Thyroid gland (tissue), 4 donors: Measurements from ENCODE around the gene GALM. TPM values are rescaled to one million over a fixed set of nuclear protein-coding genes. Genes with fewer than 3 reads are reported as not detected.

ENCODE experiments used
- DNase-seq, 2 donors: peaks; one replicate each; pipeline ENCODE4 v3.0.0-alpha.2; 2019
- H3K27ac ChIP-seq, 3 donors: fragments of 200-600 bp; sonication (generic); 1 replicate in 2 of 3; 2 replicates in 1 of 3; pipeline ENCODE4 v1.5.1; 2016 to 2019; ENCODE audit warnings: mild to moderate bottlenecking in 1 of 3, moderate library complexity in 1 of 3
- H3K27me3 ChIP-seq: fragments of 200-600 bp; sonication (generic); one replicate; pipeline ENCODE4 v1.5.1; 2019
- H3K36me3 ChIP-seq, 2 donors: fragments of 200-600 bp; sonication (generic); one replicate each; pipeline ENCODE4 v1.5.1; 2016 to 2019
- H3K4me1 ChIP-seq, 2 donors: fragments of 200-600 bp; sonication (generic); one replicate each; pipeline ENCODE4 v1.5.1; 2017 to 2019
- H3K4me3 ChIP-seq, 3 donors: fragments of 200-600 bp; sonication (generic); replicated peaks in 1 of 3; 1 replicate in 2 of 3; 2 replicates in 1 of 3; pipeline ENCODE4 v1.5.1; 2016; ENCODE audit warnings: mild to moderate bottlenecking in 1 of 3
- H3K9me3 ChIP-seq: fragments of 200-600 bp; sonication (generic); one replicate; pipeline ENCODE4 v1.5.1; 2017
- CTCF ChIP-seq, 6 experiments: fragments of 200-600 bp in 3 of 6; fragments of 450-650 bp in 3 of 6; sonication (generic) in 3 of 6; IDR thresholded peaks; one replicate each; pipeline ENCODE4 v1.5.1; 2016 to 2019; ENCODE audit warnings: antibody characterized with exemption in 6 of 6, mild to moderate bottlenecking in 2 of 6, inconsistent platforms in 1 of 6, moderate library complexity in 1 of 6
- POLR2A ChIP-seq, 2 donors: fragments of 450-650 bp; IDR thresholded peaks; one replicate each; pipeline ENCODE4 v1.6.1; 2017; ENCODE audit warnings: antibody characterized with exemption in 2 of 2, mild to moderate bottlenecking in 2 of 2, moderate library complexity in 1 of 2
- WGBS, 2 donors: methylation state at CpG; one replicate each; pipeline ENCODE4 v1.1.5; 2017; 5-methylcytosine and 5-hydroxymethylcytosine counted together
- intact Hi-C: fragments of 100-400 bp; cut with DNase I; formaldehyde crosslinking; loops from one replicate; pipeline ENCODE4 v1.15.1; 2023
- total RNA-seq, 4 donors: library from RNA; depleted of rRNA; stranded (reverse); fragments of >200 nt; gene quantifications; one replicate each; pipeline ENCODE4 v1.2.3, GENCODE V29; 2016

Gene GALM
- total RNA-seq, 4 donors from 2014 or later: 13.1 to 32.9 (median 25.8) TPM

- H3K9me3 ChIP-seq: no peaks in the 10 kb centered on the region
- WGBS, 2 donors: 88 to 89% methylated on average over 4 of the region's 4 CpGs
- H3K27me3 ChIP-seq: no peaks in the 10 kb centered on the region
- peak overlapping the region in 1 of 3 donors; percentile 97 for H3K27ac ChIP-seq
- DNase-seq: no peak
- peaks cover 46% of the 10 kb centered on the region in 2 donors for H3K4me1 ChIP-seq
- H3K36me3 ChIP-seq: no peaks in the 10 kb centered on the region
- TF ChIP-seq POLR2A (IDR thresholded peaks at IDR 0.05) (no peak), CTCF (IDR thresholded peaks at IDR 0.05) (no peak)
- intact Hi-C loops: no loop called here
- no peak overlapping the region for H3K4me3 ChIP-seq
Measured at GRCh38 chr2:38718601-38719000, 52.7 kb downstream of the GALM start.

- Histone ChIP-seq H3K27ac (peak overlapping the region; percentile 87 to 97 (median 91)), H3K4me1 (peaks cover 41 to 46% of the 10 kb centered on the region in 2 donors), H3K27me3 (no peaks in the 10 kb centered on the region), H3K36me3 (no peaks in the 10 kb centered on the region), H3K4me3 (no peak overlapping the region), H3K9me3 (no peaks in the 10 kb centered on the region)
- 88% methylated on average over 12 of the region's 12 CpGs for WGBS, 2 donors
- no peak for TF ChIP-seq POLR2A (IDR thresholded peaks at IDR 0.05)
- TF ChIP-seq CTCF (IDR thresholded peaks at IDR 0.05): no peak
- DNase-seq: no peak
- intact Hi-C loops: no loop called here
Measured at GRCh38 chr2:38719706-38720105, 53.8 kb downstream of the GALM start.

- Histone ChIP-seq H3K4me1 (peaks cover 40 to 46% of the 10 kb centered on the region in 2 donors), H3K4me3 (no peak overlapping the region), H3K9me3 (no peaks in the 10 kb centered on the region), H3K27me3 (no peaks in the 10 kb centered on the region), H3K36me3 (no peaks in the 10 kb centered on the region), H3K27ac (peak overlapping the region; percentile 87 to 97 (median 91))
- intact Hi-C loops: no loop called here
- peak in 1 of 2 donors; percentile 13 for TF ChIP-seq POLR2A (IDR thresholded peaks at IDR 0.05)
- no peak for TF ChIP-seq CTCF (IDR thresholded peaks at IDR 0.05)
- 20 to 29% methylated on average over 4 of the region's 4 CpGs for WGBS, 2 donors
- peak; percentile 95 to 97 for DNase-seq
Measured at GRCh38 chr2:38720613-38721241, 54.8 kb downstream of the GALM start.

GRCh38 chr2:38722271-38723061 is 56.6 kb downstream of the GALM start:
- WGBS, 2 donors: 73 to 78% methylated on average over 9 of the region's 9 CpGs
- intact Hi-C loops: no loop called here
- Histone ChIP-seq H3K9me3 (no peaks in the 10 kb centered on the region), H3K27me3 (no peaks in the 10 kb centered on the region), H3K27ac (peak overlapping the region; percentile 41 to 84 (median 82)), H3K4me3 (no peak overlapping the region), H3K36me3 (no peaks in the 10 kb centered on the region), H3K4me1 (peaks cover 29 to 35% of the 10 kb centered on the region in 2 donors)
- no peak for DNase-seq
- TF ChIP-seq CTCF (IDR thresholded peaks at IDR 0.05) (no peak), POLR2A (IDR thresholded peaks at IDR 0.05) (no peak)

GRCh38 chr2:38723173-38723572 is 57.3 kb downstream of the GALM start:
- WGBS, 2 donors: 75 to 93% methylated on average over 7 of the region's 7 CpGs
- intact Hi-C loops: no loop called here
- DNase-seq: peak in 1 of 2 donors; percentile 28

More at GRCh38 chr2:38723173-38723572, 57.3 kb downstream of the GALM start:
- H3K9me3 ChIP-seq: no peaks in the 10 kb centered on the region
- H3K27me3 ChIP-seq: no peaks in the 10 kb centered on the region
- no peak for TF ChIP-seq CTCF (IDR thresholded peaks at IDR 0.05)
- TF ChIP-seq POLR2A (IDR thresholded peaks at IDR 0.05): no peak
- peak overlapping the region in 2 of 3 donors; percentile 9 to 84 for H3K27ac ChIP-seq
- H3K4me1 ChIP-seq: peaks cover 29 to 35% of the 10 kb centered on the region in 2 donors
- no peaks in the 10 kb centered on the region for H3K36me3 ChIP-seq
- no peak overlapping the region for H3K4me3 ChIP-seq
